HCT116 (cell line): ENCODE results near the gene ITPRIPL1. TPM values are rescaled to one million over a fixed set of nuclear protein-coding genes. Genes with fewer than 3 reads are reported as not detected.
A peak's percentile ranks its signal among the peaks of the same experiment; 100 is the strongest.

Experiments
- ATAC-seq: fragments of 200-7000 bp; cut with Tn5 transposase; 2 replicates; pipeline ENCODE4 v1.9.1; 2020; ENCODE audit warnings: mild to moderate bottlenecking, moderate library complexity
- BruUV-seq: library from RNA; stranded (reverse); fragments of 400-500 nt; replicated peaks from 2 replicates; lab custom pipeline; 2021; lab: Mats Ljungman, UMichigan
- CTCF ChIA-PET: fragments of 300-600 bp; sonication (Branson Sonifier 250); formaldehyde crosslinking; loops from one replicate; lab custom pipeline; 2021; ENCODE audit warnings: antibody characterized with exemption; lab: Charles Lee
- POLR2A ChIA-PET: fragments of 300-600, 350-600 bp; sonication (Branson Sonifier 250); formaldehyde crosslinking; loops from one replicate; lab custom pipeline; 2021; ENCODE audit warnings: antibody characterized with exemption; lab: Charles Lee
- RAD21 ChIA-PET, 2 experiments: fragments of 300-600 bp; sonication (Branson Sonifier 250); formaldehyde crosslinking; loops; one replicate each; lab custom pipeline; 2023; ENCODE audit warnings: low total read pairs in 2 of 2; ENCODE audit not compliant: uncharacterized antibody in 2 of 2, unreplicated experiment in 2 of 2, low non-redundant PET in 1 of 2; lab: Charles Lee
- DNase-seq: peaks from one replicate; pipeline ENCODE4 v3.0.0-alpha.2; 2010; ENCODE audit warnings: low read depth, low spot score
- H2AFZ ChIP-seq: fragments of 200-600 bp; shearing (Covaris generic), sonication (generic); 2 replicates; pipeline ENCODE4 v1.6.1; 2017; ENCODE audit warnings: low read depth, mixed run types, mixed read lengths, antibody characterized with exemption, low read length; ENCODE audit not compliant: poor library complexity, severe bottlenecking
- H3K27ac ChIP-seq: 2 replicates; pipeline ENCODE4 v1.5.1; 2012; ENCODE audit warnings: low read depth, low read length
- H3K27me3 ChIP-seq: fragments of 200-600 bp; sonication (generic); 2 replicates; pipeline ENCODE4 v1.6.1; 2016; ENCODE audit warnings: mixed run types, low read length, mixed read lengths; ENCODE audit not compliant: insufficient read depth
- H3K36me3 ChIP-seq, 2 experiments: fragments of 200-500 bp in 1 of 2; fragments of 200-600 bp in 1 of 2; sonication (Bioruptor generic) in 1 of 2; sonication (generic) in 1 of 2; 2 replicates each; pipeline versions ENCODE4 v1.5.1 to v1.6.1; 2014 to 2016; ENCODE audit warnings: low read length in 2 of 2, inconsistent platforms in 1 of 2, mixed read lengths in 1 of 2, mixed run types in 1 of 2; ENCODE audit not compliant: insufficient read depth in 2 of 2, control insufficient read depth in 1 of 2
- H3K4me1 ChIP-seq, 2 experiments: fragments of 200-600 bp in 1 of 2; sonication (generic) in 1 of 2; 2 replicates each; pipeline versions ENCODE4 v1.5.1 to v1.6.1; 2012 to 2017; ENCODE audit warnings: low read length in 2 of 2, inconsistent platforms in 1 of 2, mild to moderate bottlenecking in 1 of 2, mixed read lengths in 1 of 2, mixed run types in 1 of 2, moderate library complexity in 1 of 2; ENCODE audit not compliant: insufficient read depth in 2 of 2, control insufficient read depth in 1 of 2
- H3K4me2 ChIP-seq: fragments of 200-600 bp; sonication (generic); 2 replicates; pipeline ENCODE4 v1.6.1; 2017; ENCODE audit warnings: mixed run types, low read length, mixed read lengths
- H3K4me3 ChIP-seq, 2 experiments: fragments of 200-600 bp in 1 of 2; sonication (generic) in 1 of 2; replicated peaks in 1 of 2; 2 replicates each; pipeline ENCODE4 v1.5.1; 2011 to 2016; ENCODE audit warnings: low read length in 2 of 2, control low read depth in 1 of 2, low read depth in 1 of 2, mild to moderate bottlenecking in 1 of 2, mixed read lengths in 1 of 2, mixed run types in 1 of 2
- H3K79me2 ChIP-seq: fragments of 200-600 bp; sonication (generic); 2 replicates; pipeline ENCODE4 v1.6.1; 2017; ENCODE audit warnings: mild to moderate bottlenecking, mixed run types, low read length, moderate library complexity, mixed read lengths; ENCODE audit not compliant: insufficient read depth
- H3K9ac ChIP-seq: fragments of 200-600 bp; sonication (generic); 2 replicates; pipeline ENCODE4 v1.6.1; 2016; ENCODE audit warnings: low read length, mixed read lengths
- H3K9me2 ChIP-seq: fragments of 200-600 bp; sonication (generic), shearing (Covaris generic); 2 replicates; pipeline ENCODE4 v1.6.1; 2017; ENCODE audit warnings: mixed run types, mild to moderate bottlenecking, moderate library complexity; ENCODE audit not compliant: insufficient read depth
- H3K9me3 ChIP-seq, 2 experiments: fragments of 200-500 bp in 1 of 2; fragments of 200-600 bp in 1 of 2; sonication (Bioruptor generic) in 1 of 2; sonication (generic) in 1 of 2; 2 replicates each; pipeline ENCODE4 v1.6.1; 2014 to 2017; ENCODE audit warnings: low read length in 2 of 2, mixed read lengths in 2 of 2, inconsistent platforms in 1 of 2, low read depth in 1 of 2, mild to moderate bottlenecking in 1 of 2, mixed run types in 1 of 2, moderate library complexity in 1 of 2; ENCODE audit not compliant: control insufficient read depth in 1 of 2, insufficient read depth in 1 of 2
- H4K20me1 ChIP-seq: fragments of 200-600 bp; sonication (generic), shearing (Covaris generic); 2 replicates; pipeline ENCODE4 v1.6.1; 2017; ENCODE audit warnings: mixed run types, mild to moderate bottlenecking, moderate library complexity; ENCODE audit not compliant: insufficient read depth
- CEBPB ChIP-seq: IDR thresholded peaks from 2 replicates; pipeline ENCODE4 v1.6.1; 2012; ENCODE audit warnings: low read depth
- EGR1 ChIP-seq: IDR thresholded peaks from 2 replicates; pipeline ENCODE4 v1.6.1; 2012; ENCODE audit warnings: low read depth
- EZH2 ChIP-seq: fragments of 200-600 bp; sonication (generic); IDR thresholded peaks from 2 replicates; pipeline ENCODE4 v1.6.1; 2017; ENCODE audit warnings: antibody characterized with exemption, mixed run types
- POLR2A ChIP-seq: IDR thresholded peaks from 2 replicates; pipeline ENCODE4 v1.7.0; 2011; ENCODE audit warnings: borderline replicate concordance; ENCODE audit not compliant: insufficient read depth, insufficient read length; ENCODE audit errors: extremely low read depth
- POLR2AphosphoS5 ChIP-seq: IDR thresholded peaks from 2 replicates; pipeline ENCODE4 v1.6.1; 2011; ENCODE audit warnings: mild to moderate bottlenecking, low read depth, low read length, moderate library complexity
- RAD21 ChIP-seq: IDR thresholded peaks from 2 replicates; pipeline ENCODE4 v1.6.1; 2012; ENCODE audit warnings: low read depth, mild to moderate bottlenecking
- SIN3A ChIP-seq: IDR thresholded peaks from 2 replicates; pipeline ENCODE4 v1.6.1; 2012; ENCODE audit warnings: low read depth
- SP1 ChIP-seq: IDR thresholded peaks from 2 replicates; pipeline ENCODE4 v1.6.1; 2012; ENCODE audit warnings: low read depth
- TCF7L2 ChIP-seq: IDR thresholded peaks from 2 replicates; pipeline ENCODE4 v1.7.0; 2011; ENCODE audit warnings: borderline replicate concordance, inconsistent platforms; ENCODE audit not compliant: insufficient read depth, insufficient read length; ENCODE audit errors: extremely low read depth
- ZBTB33 ChIP-seq: IDR thresholded peaks from 2 replicates; pipeline ENCODE4 v1.6.1; 2011; ENCODE audit warnings: mild to moderate bottlenecking, low read length, moderate library complexity; ENCODE audit not compliant: insufficient replicate concordance; ENCODE audit errors: extremely low read depth
- ZFX ChIP-seq: fragments of 450-650 bp; IDR thresholded peaks from 2 replicates; pipeline ENCODE4 v1.6.1; 2017
- ZNF274 ChIP-seq: fragments of 200-500 bp; sonication (Bioruptor generic); IDR thresholded peaks from 2 replicates; pipeline ENCODE4 v1.6.1; 2014; ENCODE audit warnings: mild to moderate bottlenecking, low read depth, low read length, inconsistent platforms
- intact Hi-C: fragments of 100-400 bp; cut with micrococcal nuclease; formaldehyde crosslinking; loops from 2 replicates; pipeline ENCODE4 v1.10.0; 2022
- total RNA-seq: library from RNA; stranded (reverse); gene quantifications from one replicate; pipeline ENCODE4 v1.2.1, GENCODE V29; 2021; ENCODE audit not compliant: unreplicated experiment
- TF ChIP-seq, protein P1 (sequence below), 3 experiments: fragments of 200-600 bp in 1 of 3; sonication (generic) in 1 of 3; IDR thresholded peaks in 2 of 3; conservative IDR thresholded peaks in 1 of 3; 2 replicates each; pipeline ENCODE4 v1.5.1; 2012 to 2017; ENCODE audit warnings: low read depth in 2 of 3, low read length in 2 of 3, antibody characterized with exemption in 1 of 3, borderline replicate concordance in 1 of 3, control low read depth in 1 of 3, mild to moderate bottlenecking in 1 of 3, mixed read lengths in 1 of 3, mixed run types in 1 of 3, moderate library complexity in 1 of 3; ENCODE audit not compliant: insufficient read depth in 1 of 3
- TF ChIP-seq, protein P2 (sequence below): IDR thresholded peaks from 2 replicates; pipeline ENCODE4 v1.6.1; 2012

ITPRIPL1 gene
- total RNA-seq, 1 experiment from 2014 or later = 12.4 TPM

DNA sequence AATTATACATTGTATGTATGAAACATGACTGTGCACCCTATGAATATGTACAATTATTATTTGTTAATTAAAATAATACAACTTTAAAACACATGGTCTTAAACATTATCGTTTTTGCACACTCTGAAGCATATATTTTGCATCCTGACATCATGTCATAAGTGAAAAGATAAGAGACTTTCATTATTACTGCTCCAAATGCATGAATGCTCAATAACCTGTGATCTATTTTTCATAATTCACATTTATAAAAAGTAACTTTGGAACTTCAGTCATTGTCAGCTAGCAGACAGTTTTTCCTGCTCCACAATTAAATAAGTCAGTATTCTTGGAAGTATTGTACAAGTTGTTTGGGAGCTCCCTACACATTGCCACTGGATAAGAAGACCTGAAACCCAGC is 1.3 kb upstream of the ITPRIPL1 start:
- Histone ChIP-seq H3K27me3 (no peaks in the 10 kb centered on the region), H3K4me2 (no peak overlapping the region), H3K79me2 (peaks cover 23% of the 10 kb centered on the region; the same call in 1 of the 2 replicates), H3K9me3 (no peaks in the 10 kb centered on the region), H3K4me1 (peaks cover 15 to 48% of the 10 kb centered on the region in 2 experiments), H3K4me3 (no peak overlapping the region), H2AFZ (no peak overlapping the region), H3K27ac (no peak overlapping the region), H3K9me2 (no peaks in the 10 kb centered on the region), H4K20me1 (no peaks in the 10 kb centered on the region), H3K9ac (no peak overlapping the region), H3K36me3 (peaks cover 3 to 23% of the 10 kb centered on the region in 2 experiments; a peak in 2 of 4 replicates)
- ChIA-PET POLR2A (no interaction called here), CTCF (no interaction called here), RAD21 (no interaction called here)
- TF ChIP-seq SIN3A (no peak), POLR2A (peak; percentile 16), TCF7L2 (no peak)
- intact Hi-C loops = no loop called here
- DNase-seq (no peak), ATAC-seq (no peak)
- BruUV-seq = no TSS peak

GRCh38 chr2:96324721-96325040 is 436 bp upstream of the ITPRIPL1 start:
- TF ChIP-seq RAD21 (no peak), POLR2A (no peak), ZFX (no peak), POLR2AphosphoS5 (no peak), EGR1 (no peak), CEBPB (no peak), ZBTB33 (no peak), EZH2 (no peak), ZNF274 (no peak), SP1 (no peak)
- TF ChIP-seq, protein P1, sequence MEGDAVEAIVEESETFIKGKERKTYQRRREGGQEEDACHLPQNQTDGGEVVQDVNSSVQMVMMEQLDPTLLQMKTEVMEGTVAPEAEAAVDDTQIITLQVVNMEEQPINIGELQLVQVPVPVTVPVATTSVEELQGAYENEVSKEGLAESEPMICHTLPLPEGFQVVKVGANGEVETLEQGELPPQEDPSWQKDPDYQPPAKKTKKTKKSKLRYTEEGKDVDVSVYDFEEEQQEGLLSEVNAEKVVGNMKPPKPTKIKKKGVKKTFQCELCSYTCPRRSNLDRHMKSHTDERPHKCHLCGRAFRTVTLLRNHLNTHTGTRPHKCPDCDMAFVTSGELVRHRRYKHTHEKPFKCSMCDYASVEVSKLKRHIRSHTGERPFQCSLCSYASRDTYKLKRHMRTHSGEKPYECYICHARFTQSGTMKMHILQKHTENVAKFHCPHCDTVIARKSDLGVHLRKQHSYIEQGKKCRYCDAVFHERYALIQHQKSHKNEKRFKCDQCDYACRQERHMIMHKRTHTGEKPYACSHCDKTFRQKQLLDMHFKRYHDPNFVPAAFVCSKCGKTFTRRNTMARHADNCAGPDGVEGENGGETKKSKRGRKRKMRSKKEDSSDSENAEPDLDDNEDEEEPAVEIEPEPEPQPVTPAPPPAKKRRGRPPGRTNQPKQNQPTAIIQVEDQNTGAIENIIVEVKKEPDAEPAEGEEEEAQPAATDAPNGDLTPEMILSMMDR (IDR thresholded peaks at IDR 0.05 in 2 of 3, conservative IDR thresholded peaks at IDR 0.05 in 1 of 3; ENCODE audit: borderline replicate concordance in 1 of 3, insufficient read depth in 1 of 3, low read depth in 2 of 3, low read length in 2 of 3) = no peak
- TF ChIP-seq, protein P2, sequence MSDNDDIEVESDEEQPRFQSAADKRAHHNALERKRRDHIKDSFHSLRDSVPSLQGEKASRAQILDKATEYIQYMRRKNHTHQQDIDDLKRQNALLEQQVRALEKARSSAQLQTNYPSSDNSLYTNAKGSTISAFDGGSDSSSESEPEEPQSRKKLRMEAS = no peak; the same call in 1 of the 2 replicates
- RAD21 ChIA-PET = no interaction called here
- CTCF ChIA-PET = interaction anchor here (2.3 kb wide), 1 partner anchor 225 kb away, joined by 7 read pairs; no protein-coding TSS in a partner anchor
- H3K4me2 ChIP-seq = peak overlapping the region; percentile 93
- H3K9ac ChIP-seq = peak overlapping the region; percentile 76
- DNase-seq (no peak), ATAC-seq (peak; percentile 2; the same call in 1 of the 2 replicates)
- no TSS peak for BruUV-seq
- intact Hi-C loops = no loop called here
- no peaks in the 10 kb centered on the region for H3K9me2 ChIP-seq
- H3K9me3 ChIP-seq = no peaks in the 10 kb centered on the region
- no peaks in the 10 kb centered on the region for H4K20me1 ChIP-seq
- H3K4me3 ChIP-seq = peak overlapping the region; percentile 72
- H2AFZ ChIP-seq = peak overlapping the region; percentile 71
- H3K27ac ChIP-seq = peak overlapping the region; percentile 66
- no peaks in the 10 kb centered on the region for H3K27me3 ChIP-seq
- H3K79me2 ChIP-seq = peaks cover 23% of the 10 kb centered on the region; the same call in 1 of the 2 replicates
- peaks cover 3 to 23% of the 10 kb centered on the region in 2 experiments; a peak in 2 of 4 replicates for H3K36me3 ChIP-seq
- H3K4me1 ChIP-seq = peaks cover 17 to 54% of the 10 kb centered on the region in 2 experiments
- POLR2A ChIA-PET = interaction anchor here (1.1 to 1.5 kb wide), 3 partner anchors 9 to 11 kb away, joined by 3 to 8 read pairs (median 4); partner anchors contain the start of gene NCAPH
